GM12874 (cell line): Measurements from ENCODE around the gene RAG2.

ENCODE experiments used
- CTCF ChIP-seq: IDR thresholded peaks from 2 replicates; pipeline ENCODE4 v1.5.1; 2011; ENCODE audit warnings: low read depth, mild to moderate bottlenecking, control low read depth, low read length, moderate library complexity; ENCODE audit not compliant: insufficient read depth

RAG2 gene

GRCh38 chr11:36623494-36623893, 25.5 kb upstream of the RAG2 start:
- TF ChIP-seq CTCF: no peak

GRCh38 chr11:36622431-36623136, 24.5 kb upstream of the RAG2 start:
- TF ChIP-seq CTCF: peak; percentile 13; the same call in 1 of the 2 replicates

GRCh38 chr11:36620246-36620645, 22.2 kb upstream of the RAG2 start:
- no peak for TF ChIP-seq CTCF

GRCh38 chr11:36619502-36619901, 21.5 kb upstream of the RAG2 start:
- no peak for TF ChIP-seq CTCF

GRCh38 chr11:36618363-36619047, 20.5 kb upstream of the RAG2 start:
- no peak for TF ChIP-seq CTCF

- TF ChIP-seq CTCF: no peak
Measured at GRCh38 chr11:36617543-36618362, 19.7 kb upstream of the RAG2 start.

- no peak for TF ChIP-seq CTCF
Measured at GRCh38 chr11:36615826-36616225, 17.8 kb upstream of the RAG2 start.
